Small intestine (tissue), 7 donors: ENCODE measurements around the gene BEND3. TPM values are rescaled to one million over a fixed set of nuclear protein-coding genes. Genes with fewer than 3 reads are reported as not detected.
"Not testable (repeated sequence)": the region's sequence is repeated elsewhere in the genome, so short reads cannot be mapped to it uniquely, and the experiment has no call there.

Experiments used
- DNase-seq, 2 donors: peaks; one replicate each; pipeline versions ENCODE4 v3.0.0 to v3.0.0-alpha.2; 2013
- FAIRE-seq: peaks from 2 replicates; lab custom pipeline; 2012; peaks lifted over from hg19 to GRCh38; lab: Jason Lieb, UNC
- H3K27ac ChIP-seq, 3 donors: one replicate each; pipeline ENCODE4 v1.5.1; 2013; ENCODE audit warnings: low read length in 2 of 3, mild to moderate bottlenecking in 2 of 3, control low read depth in 1 of 3, inconsistent platforms in 1 of 3, low read depth in 1 of 3, moderate library complexity in 1 of 3
- H3K27me3 ChIP-seq, 3 donors: one replicate each; pipeline ENCODE4 v1.6.1; 2013; ENCODE audit warnings: low read length in 3 of 3, inconsistent platforms in 1 of 3; ENCODE audit not compliant: control insufficient read depth in 3 of 3, insufficient read depth in 3 of 3
- H3K36me3 ChIP-seq, 3 donors: one replicate each; pipeline ENCODE4 v1.6.1; 2013; ENCODE audit warnings: low read length in 3 of 3, inconsistent platforms in 1 of 3, low read depth in 1 of 3, mild to moderate bottlenecking in 1 of 3, moderate library complexity in 1 of 3; ENCODE audit not compliant: control insufficient read depth in 3 of 3, insufficient read depth in 2 of 3
- H3K4me1 ChIP-seq, 3 donors: one replicate each; pipeline ENCODE4 v1.6.1; 2013; ENCODE audit warnings: low read length in 2 of 3, inconsistent platforms in 1 of 3, low read depth in 1 of 3, mild to moderate bottlenecking in 1 of 3, moderate library complexity in 1 of 3; ENCODE audit not compliant: control insufficient read depth in 3 of 3, insufficient read depth in 2 of 3
- H3K4me3 ChIP-seq, 3 donors: one replicate each; pipeline ENCODE4 v1.5.1; 2013; ENCODE audit warnings: low read length in 3 of 3, control low read depth in 1 of 3, inconsistent platforms in 1 of 3, low read depth in 1 of 3, mild to moderate bottlenecking in 1 of 3, moderate library complexity in 1 of 3
- H3K9me3 ChIP-seq, 2 donors: one replicate each; pipeline ENCODE4 v1.6.1; 2013; ENCODE audit warnings: low read depth in 1 of 2, low read length in 1 of 2; ENCODE audit not compliant: control insufficient read depth in 2 of 2, insufficient read depth in 1 of 2
- WGBS, 3 donors: extraction: QIAGEN DNeasy Blood & Tissue Kit; methylation state at CpG; one replicate each; pipeline ENCODE4 v1.1.7; 2013; 5-methylcytosine and 5-hydroxymethylcytosine counted together
- polyA plus RNA-seq, 4 donors: library from polyadenylated mRNA; stranded (reverse) in 3 of 4; unstranded in 1 of 4; fragments of 200-250 nt in 3 of 4; fragments of 120-200 nt in 1 of 4; gene quantifications; one replicate each; pipeline versions ENCODE4 v1.2.1 to v1.2.3, GENCODE V29; 2013
- donor health status: healthy with polysubstance abuse.
- donor health status: control.
- donor health status: control.
- donor health status: Bipolar disorder and iron deficiency.
- donor health status: healthy.

Gene BEND3
- polyA plus RNA-seq, 4 donors = 0.45 to 5.5 (median 1.8) TPM

- H3K4me1 ChIP-seq, H3K36me3 ChIP-seq, DNase-seq, H3K27me3 ChIP-seq, H3K9me3 ChIP-seq, FAIRE-seq, H3K27ac ChIP-seq, H3K4me3 ChIP-seq: not testable (repeated sequence)
- 85 to 90% (median 86%) methylated on average over 9 of the region's 9 CpGs for WGBS, 3 donors
These were observed 3.2 kb upstream of the BEND3 start for GRCh38 chr6:107118540-107118939.

- WGBS, 3 donors = 36 to 65% (median 63%) methylated on average over 7 of the region's 7 CpGs
- H3K4me1 ChIP-seq = peaks cover 0 to 9% (median 1%) of the 10 kb centered on the region in 3 donors
- H3K4me3 ChIP-seq = peak overlapping the region in 1 of 3 donors; percentile 42
- no peaks in the 10 kb centered on the region for H3K9me3 ChIP-seq
- no peaks in the 10 kb centered on the region for H3K36me3 ChIP-seq
- DNase-seq = no peak
- H3K27me3 ChIP-seq = no peaks in the 10 kb centered on the region
- no peak for FAIRE-seq
- H3K27ac ChIP-seq = no peak overlapping the region
These were observed 1.6 kb upstream of the BEND3 start for GRCh38 chr6:107116931-107117330.

GRCh38 chr6:107116328-107116892 lies 1.1 kb upstream of the BEND3 start:
- Histone ChIP-seq H3K27ac (peak overlapping the region in 1 of 3 donors; percentile 57), H3K27me3 (no peaks in the 10 kb centered on the region), H3K4me1 (peaks cover 0 to 9% (median 0%) of the 10 kb centered on the region in 3 donors), H3K4me3 (peak overlapping the region in 2 of 3 donors; percentile 42 to 94), H3K36me3 (no peaks in the 10 kb centered on the region), H3K9me3 (no peaks in the 10 kb centered on the region)
- FAIRE-seq = no peak
- 3% methylated on average over 15 of the region's 15 CpGs for WGBS, 3 donors
- DNase-seq = peak; percentile 49 to 63

- WGBS, 3 donors = 0 to 1% (median 0%) methylated on average over 44 to 45 of the region's 45 CpGs
- Histone ChIP-seq H3K27me3 (no peaks in the 10 kb centered on the region), H3K4me3 (peak overlapping the region; percentile 42 to 94 (median 89)), H3K4me1 (peaks cover 0 to 9% (median 0%) of the 10 kb centered on the region in 3 donors), H3K9me3 (no peaks in the 10 kb centered on the region), H3K27ac (peak overlapping the region in 2 of 3 donors; percentile 57 to 69), H3K36me3 (peaks cover 0 to under 1% (median 0%) of the 10 kb centered on the region in 3 donors)
- peak; percentile 43 to 81 for DNase-seq
- no peak for FAIRE-seq
These were observed 496 bp upstream of the BEND3 start for GRCh38 chr6:107115695-107116327.

GRCh38 chr6:107114213-107114925 lies 946 bp downstream of the BEND3 start:
- WGBS, 3 donors = 0 to 1% (median 0%) methylated on average over 34 to 116 of the region's 116 CpGs
- FAIRE-seq = no peak

GRCh38 chr6:107110200-107110599 lies 5.1 kb downstream of the BEND3 start:
- H3K36me3 ChIP-seq = peaks cover 0 to 12% (median 0%) of the 10 kb centered on the region in 3 donors
- H3K27ac ChIP-seq = no peak overlapping the region
- peaks cover 0 to 9% (median 0%) of the 10 kb centered on the region in 3 donors for H3K4me1 ChIP-seq
- no peaks in the 10 kb centered on the region for H3K9me3 ChIP-seq
- DNase-seq (no peak), FAIRE-seq (no peak)
- WGBS, 3 donors = 76 to 95% (median 76%) methylated on average over 1 of the region's 1 CpG
- no peak overlapping the region for H3K4me3 ChIP-seq
- no peaks in the 10 kb centered on the region for H3K27me3 ChIP-seq

More at GRCh38 chr6:107114213-107114925, 946 bp downstream of the BEND3 start:
- Histone ChIP-seq H3K27ac (peak overlapping the region; percentile 25 to 77 (median 65)), H3K4me3 (peak overlapping the region; percentile 43 to 94 (median 89)), H3K27me3 (no peaks in the 10 kb centered on the region), H3K9me3 (no peaks in the 10 kb centered on the region), H3K36me3 (peaks cover 0 to 3% (median 0%) of the 10 kb centered on the region in 3 donors), H3K4me1 (peaks cover 0 to 9% (median 0%) of the 10 kb centered on the region in 3 donors)
- DNase-seq = peak; percentile 86 to 92

- H3K4me3 ChIP-seq = no peak overlapping the region
These were observed 7.0 kb downstream of the BEND3 start for GRCh38 chr6:107108201-107108890.

GRCh38 chr6:107107791-107108190 lies 7.5 kb downstream of the BEND3 start:
- H3K9me3 ChIP-seq = no peaks in the 10 kb centered on the region
- no peak overlapping the region for H3K4me3 ChIP-seq
- FAIRE-seq (no peak), DNase-seq (no peak)
- no peak overlapping the region for H3K27ac ChIP-seq
- no peaks in the 10 kb centered on the region for H3K27me3 ChIP-seq
- peaks cover 0 to 17% (median 0%) of the 10 kb centered on the region in 3 donors for H3K36me3 ChIP-seq
- no peaks in the 10 kb centered on the region for H3K4me1 ChIP-seq
- 90 to 96% (median 93%) methylated on average over 4 of the region's 4 CpGs for WGBS, 3 donors

More at GRCh38 chr6:107108201-107108890, 7.0 kb downstream of the BEND3 start:
- DNase-seq = no peak
- H3K36me3 ChIP-seq = peaks cover 0 to 15% (median 0%) of the 10 kb centered on the region in 3 donors
- FAIRE-seq = no peak
- 88 to 93% (median 93%) methylated on average over 17 of the region's 17 CpGs for WGBS, 3 donors
- H3K27ac ChIP-seq = no peak overlapping the region
- peaks cover 0 to 2% (median 0%) of the 10 kb centered on the region in 3 donors for H3K4me1 ChIP-seq
- no peaks in the 10 kb centered on the region for H3K27me3 ChIP-seq
- H3K9me3 ChIP-seq = no peaks in the 10 kb centered on the region
